ENCODE data around the gene CHCHD3. TPM values are rescaled to one million over a fixed set of nuclear protein-coding genes. Genes with fewer than 3 reads are reported as not detected.
"Not testable (repeated sequence)": the region's sequence is repeated elsewhere in the genome, so short reads cannot be mapped to it uniquely, and the experiment has no call there.

Gene CHCHD3
- polyA plus RNA-seq, 3 donors, result 87.3 to 97.2 (median 93.0) TPM

DNA sequence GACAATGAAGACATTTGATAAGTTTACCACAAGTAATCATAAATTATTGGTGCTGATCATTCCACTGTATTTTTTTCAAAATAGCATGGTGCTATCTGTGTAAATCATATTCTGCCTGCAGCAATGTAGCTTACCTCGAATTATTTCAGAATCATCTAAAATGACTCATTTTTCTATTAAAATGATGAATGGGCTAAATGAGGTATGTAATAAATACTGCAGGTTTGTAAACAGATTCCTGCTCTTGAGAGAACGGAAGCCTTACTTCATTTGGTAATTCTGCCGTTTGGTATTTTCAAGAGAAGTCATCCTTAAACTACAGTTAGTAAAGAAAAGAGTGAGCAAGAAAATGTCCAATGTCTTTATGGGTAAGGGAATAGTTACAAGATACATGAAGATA lies 115.9 kb downstream of the CHCHD3 start:
- DNase-seq (ENCODE audit: low read depth in 3 of 3, low spot score in 2 of 3), result no peak

DNA sequence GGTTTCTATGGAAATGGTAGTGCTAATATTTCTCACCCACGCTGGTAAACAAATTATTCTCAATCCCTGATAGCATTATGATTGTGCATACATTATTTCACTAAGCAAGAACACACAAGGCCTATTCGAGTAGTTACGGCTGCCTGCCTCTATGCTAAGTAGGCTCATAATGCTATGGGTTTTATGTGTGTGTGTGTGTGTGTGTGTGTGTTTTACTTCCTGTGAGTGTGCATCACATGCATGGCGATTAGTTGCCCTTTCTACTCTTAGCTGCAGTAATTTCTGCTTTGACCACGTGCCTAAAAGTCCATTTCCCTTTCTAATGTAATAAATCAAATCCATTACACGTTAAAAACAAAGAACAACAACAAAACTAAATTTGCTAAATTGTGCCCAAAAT lies 117.0 kb downstream of the CHCHD3 start:
- no peak for DNase-seq (ENCODE audit: low read depth in 3 of 3, low spot score in 2 of 3)

DNA sequence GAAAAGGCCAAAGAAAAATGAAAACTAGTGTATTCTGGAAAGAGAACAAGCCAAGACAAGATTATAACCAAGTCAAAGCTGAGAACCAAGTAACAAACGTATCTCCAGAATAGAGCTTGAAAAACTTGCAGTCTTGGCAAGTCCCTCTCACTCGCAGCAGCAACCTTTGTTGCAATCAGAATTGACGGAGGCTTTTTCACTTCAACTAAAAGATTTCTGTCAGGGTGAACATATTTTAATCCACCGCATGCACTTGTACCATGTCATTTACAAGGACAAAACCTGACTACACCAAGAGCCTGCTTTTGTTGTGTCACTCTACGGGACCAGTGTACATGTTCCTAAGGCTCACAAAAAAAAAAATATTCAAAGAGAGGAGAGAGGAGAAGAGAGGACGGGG lies 122.0 kb downstream of the CHCHD3 start:
- no peak for DNase-seq (ENCODE audit: low read depth in 3 of 3, low spot score in 2 of 3)

DNA sequence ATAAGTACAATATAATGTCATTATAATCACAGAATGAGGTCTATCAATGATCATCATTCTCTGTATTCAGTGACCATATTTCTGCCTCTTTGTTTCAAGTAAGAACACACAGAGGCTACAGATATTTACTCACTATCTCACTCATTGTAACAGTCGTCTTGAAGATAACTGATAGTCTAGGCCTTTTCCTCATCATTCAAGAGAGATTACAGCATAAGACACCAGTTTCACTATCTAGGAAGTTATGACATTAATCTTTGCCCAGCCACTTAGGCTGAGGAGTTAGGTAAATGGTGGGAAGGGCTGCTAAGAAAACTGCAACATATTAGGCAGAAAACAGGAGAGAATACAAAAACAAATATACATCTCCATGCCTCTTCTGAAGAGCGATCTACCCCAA lies 125.3 kb downstream of the CHCHD3 start:
- no peak for DNase-seq (ENCODE audit: low read depth in 3 of 3, low spot score in 2 of 3)

GRCh38 chr7:132953468-132953867 lies 128.4 kb downstream of the CHCHD3 start:
- DNase-seq (ENCODE audit: low read depth in 3 of 3, low spot score in 2 of 3), result no peak

DNA sequence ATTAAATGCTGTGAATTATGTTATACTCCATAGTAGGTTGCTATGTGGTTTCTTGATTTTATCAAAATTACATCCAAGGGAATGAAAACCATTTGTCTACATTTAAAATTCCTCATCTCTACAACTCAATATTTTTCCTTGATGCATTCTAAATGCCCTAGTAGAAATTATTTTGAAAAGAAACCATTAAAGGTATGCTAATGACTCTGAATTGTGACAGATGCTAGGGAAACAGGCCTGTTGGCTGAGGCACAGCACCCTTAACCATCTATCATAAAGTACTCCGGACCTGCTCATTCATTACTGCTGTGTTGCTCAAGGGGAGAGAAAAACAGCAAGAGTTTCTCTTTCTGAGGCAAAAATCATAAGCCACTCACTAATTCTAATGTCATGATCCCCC lies 131.2 kb downstream of the CHCHD3 start:
- DNase-seq (ENCODE audit: low read depth in 3 of 3, low spot score in 2 of 3), result no peak

DNA sequence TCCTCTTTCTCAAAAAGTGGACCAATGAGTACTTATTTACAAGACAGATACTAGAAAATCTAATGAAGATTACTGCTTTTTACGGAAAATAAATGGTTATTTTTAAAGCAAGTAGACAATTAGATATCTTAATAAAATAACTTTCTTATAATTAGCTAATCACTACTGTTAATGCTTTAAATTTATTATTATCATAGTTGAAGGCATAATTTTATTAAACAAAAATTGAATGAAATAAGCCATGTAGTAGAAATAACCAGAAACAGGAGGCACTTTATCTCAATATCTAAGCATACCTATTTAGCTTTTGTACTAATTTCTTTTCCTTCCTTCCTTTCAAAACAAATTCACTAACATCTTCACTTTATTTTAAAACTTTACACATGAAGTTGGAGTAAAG lies 134.9 kb downstream of the CHCHD3 start:
- no peak for DNase-seq (ENCODE audit: low read depth in 3 of 3, low spot score in 2 of 3)

GRCh38 chr7:132944774-132945173 lies 137.1 kb downstream of the CHCHD3 start:
- no peak for DNase-seq (ENCODE audit: low read depth in 3 of 3, low spot score in 2 of 3)

- DNase-seq (ENCODE audit: low read depth in 3 of 3, low spot score in 2 of 3), result no peak
These were observed 138.2 kb downstream of the CHCHD3 start for GRCh38 chr7:132943645-132944044.

DNA sequence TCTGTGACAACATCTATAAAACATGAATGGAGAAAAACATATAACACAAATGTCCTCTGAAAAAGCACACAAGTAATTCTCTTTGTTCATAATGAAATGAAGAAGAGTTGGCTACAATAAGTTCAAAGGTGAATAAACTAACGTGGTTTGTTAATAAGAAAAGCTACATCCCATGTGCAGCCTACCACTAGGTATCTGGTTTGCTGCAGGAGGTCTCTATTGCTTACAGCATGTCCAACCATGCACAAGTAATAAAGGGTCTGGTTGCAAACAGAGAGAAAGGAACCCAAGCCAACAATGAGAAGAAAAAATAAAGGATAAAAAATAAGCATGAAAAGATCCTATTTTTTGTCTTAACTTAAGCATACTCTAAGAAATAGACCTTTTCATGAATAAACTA lies 139.2 kb downstream of the CHCHD3 start:
- DNase-seq (ENCODE audit: low read depth in 3 of 3, low spot score in 2 of 3), result no peak

DNA sequence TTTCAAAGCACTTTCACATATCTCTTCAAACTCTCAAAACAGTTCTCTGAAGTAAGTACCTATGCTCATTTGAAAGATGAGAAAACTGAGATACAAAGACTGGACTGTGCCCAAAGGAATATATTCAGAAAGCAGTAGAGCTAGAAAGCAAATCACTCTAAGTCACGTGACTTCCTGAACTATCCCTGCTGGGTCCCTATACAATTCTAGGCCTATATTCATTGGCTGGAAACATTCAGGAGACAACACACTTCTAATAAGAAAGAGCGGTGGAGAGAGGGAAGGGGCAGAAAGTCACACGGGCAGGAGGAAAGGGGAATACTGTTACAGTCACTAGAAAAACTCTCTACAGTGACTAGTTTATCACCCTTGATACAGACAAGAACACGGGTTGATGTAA lies 140.0 kb downstream of the CHCHD3 start:
- no peak for DNase-seq (ENCODE audit: low read depth in 3 of 3, low spot score in 2 of 3)

DNA sequence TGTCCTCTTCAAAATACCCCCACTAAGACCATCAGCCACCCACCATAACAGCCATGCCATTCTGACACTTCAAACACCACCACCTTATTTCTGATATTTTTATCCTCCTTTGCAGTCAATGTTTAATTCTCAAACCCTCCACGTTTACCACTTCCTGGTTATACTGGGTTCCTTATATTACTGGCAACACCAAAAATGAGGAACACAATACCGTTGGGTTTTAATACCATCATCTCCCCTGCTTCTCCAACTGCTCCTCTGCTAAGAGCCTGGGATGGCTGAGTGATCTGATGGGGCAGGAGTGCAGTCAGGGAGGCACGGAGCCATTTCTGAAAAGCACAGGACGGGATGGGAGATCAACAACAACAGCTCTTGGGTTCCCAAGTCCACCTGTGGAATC lies 140.5 kb downstream of the CHCHD3 start:
- no peak for DNase-seq (ENCODE audit: low read depth in 3 of 3, low spot score in 2 of 3)

DNA sequence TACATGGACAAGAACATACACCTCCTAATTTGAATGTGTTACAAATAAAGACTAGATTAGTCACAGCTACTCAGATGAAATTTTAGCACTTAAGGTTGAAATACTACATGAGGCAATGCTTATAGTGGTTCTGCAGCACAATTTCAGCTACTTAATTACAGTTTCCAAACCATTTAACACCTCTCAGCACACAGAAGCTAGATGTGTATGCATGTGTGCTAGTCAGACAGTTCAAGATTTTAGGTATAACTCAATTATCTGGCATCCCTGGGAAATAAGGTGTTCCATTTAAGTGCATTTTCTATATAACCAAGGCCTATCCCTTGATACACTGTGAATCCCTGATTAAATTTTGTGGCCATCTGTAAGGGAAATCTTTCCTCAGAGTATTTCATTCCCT lies 141.8 kb downstream of the CHCHD3 start:
- DNase-seq (ENCODE audit: low read depth in 3 of 3, low spot score in 2 of 3), result no peak

GRCh38 chr7:132939495-132939894 lies 142.4 kb downstream of the CHCHD3 start:
- DNase-seq (ENCODE audit: low read depth in 3 of 3, low spot score in 2 of 3), result no peak

GRCh38 chr7:132937286-132937685 lies 144.6 kb downstream of the CHCHD3 start:
- no peak for DNase-seq (ENCODE audit: low read depth in 3 of 3, low spot score in 2 of 3)

GRCh38 chr7:132935608-132936007 lies 146.3 kb downstream of the CHCHD3 start:
- no peak for DNase-seq (ENCODE audit: low read depth in 3 of 3, low spot score in 2 of 3)

GRCh38 chr7:132934017-132934416 lies 147.9 kb downstream of the CHCHD3 start:
- no peak for DNase-seq (ENCODE audit: low read depth in 3 of 3, low spot score in 2 of 3)

GRCh38 chr7:132933072-132933458 lies 148.8 kb downstream of the CHCHD3 start:
- no peak for DNase-seq (ENCODE audit: low read depth in 3 of 3, low spot score in 2 of 3)

DNA sequence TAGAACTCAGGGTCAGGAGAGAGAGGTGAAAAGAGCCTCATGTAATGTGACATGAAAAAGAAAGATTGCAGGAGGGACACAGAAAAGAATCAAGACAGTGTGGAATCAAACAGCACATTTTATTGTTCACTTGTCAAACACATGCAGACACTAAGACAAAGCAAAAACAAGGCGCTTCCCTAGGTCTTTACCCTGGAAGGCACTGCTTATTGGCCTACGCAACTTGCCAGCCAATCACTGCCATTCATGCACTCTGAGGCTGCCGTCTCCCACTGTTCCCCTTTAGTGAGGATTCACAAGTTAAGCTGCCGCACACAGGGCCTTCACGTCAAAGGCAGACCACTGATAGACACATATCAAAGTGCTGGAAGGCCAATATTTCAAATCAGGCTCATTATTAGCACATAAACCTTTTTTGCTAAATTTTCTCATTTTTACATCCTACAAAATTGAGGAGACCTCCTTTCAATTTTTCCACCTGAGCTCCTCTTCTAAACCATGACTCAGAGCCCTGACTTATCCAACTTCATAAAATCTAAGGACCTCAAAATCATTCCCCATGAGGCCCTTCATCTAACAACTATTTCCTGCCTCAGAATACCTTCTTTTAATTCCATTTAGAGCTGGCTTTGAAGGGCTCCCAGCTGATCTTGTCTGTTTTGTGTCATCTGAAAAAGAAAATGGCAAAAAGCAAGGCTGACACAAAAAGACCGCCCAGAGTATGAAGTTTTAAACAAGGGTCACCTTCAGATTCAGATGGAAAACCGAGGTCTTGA lies 149.4 kb downstream of the CHCHD3 start:
- DNase-seq (ENCODE audit: low read depth in 3 of 3, low spot score in 2 of 3), result no peak

- no peak for DNase-seq (ENCODE audit: low read depth in 3 of 3, low spot score in 2 of 3)
These were observed 151.0 kb downstream of the CHCHD3 start for GRCh38 chr7:132930881-132931280.

DNA sequence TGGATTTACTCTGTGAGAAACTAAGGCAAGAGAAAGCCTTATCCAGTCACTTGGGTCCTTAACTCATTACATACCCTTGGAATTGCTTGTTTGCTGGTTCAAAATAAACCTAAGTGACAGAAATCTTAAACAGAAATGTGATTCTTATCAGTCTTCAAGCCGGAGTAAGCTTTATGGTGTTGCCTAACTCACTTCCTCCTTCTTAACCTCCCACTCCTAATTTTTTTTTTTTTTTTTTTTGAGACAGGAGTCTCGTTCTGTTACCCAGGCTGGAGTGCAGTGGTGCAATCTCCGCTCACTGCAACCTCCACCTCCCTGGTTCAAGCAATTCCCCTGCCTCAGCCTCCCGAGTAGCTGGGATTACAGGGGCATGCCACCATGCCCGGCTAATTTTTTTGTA lies 151.9 kb downstream of the CHCHD3 start:
- not testable (repeated sequence) for DNase-seq (ENCODE audit: low read depth in 3 of 3, low spot score in 2 of 3)

- no peak for DNase-seq (ENCODE audit: low read depth in 3 of 3, low spot score in 2 of 3)
These were observed 162.1 kb downstream of the CHCHD3 start for GRCh38 chr7:132919771-132920170.

- DNase-seq (ENCODE audit: low read depth in 3 of 3, low spot score in 2 of 3), result no peak
These were observed 166.2 kb downstream of the CHCHD3 start for GRCh38 chr7:132915647-132916046.

Measured in right renal cortex interstitium (tissue), 3 donors.